HG03139 (cell line): ENCODE results near the gene HYI.

ENCODE experiments used
- ATAC-seq: cut with Tn5 transposase; IDR thresholded peaks from one replicate; pipeline ENCODE4 v1.9.1; 2021; ENCODE audit not compliant: unreplicated experiment

HYI gene

GRCh38 chr1:43402089-43402865 is 51.5 kb downstream of the HYI start:
- no peak for ATAC-seq
